ENCODE measurements around the gene PRPSAP1. TPM values are rescaled to one million over a fixed set of nuclear protein-coding genes. Genes with fewer than 3 reads are reported as not detected.

PRPSAP1 gene, protein sequence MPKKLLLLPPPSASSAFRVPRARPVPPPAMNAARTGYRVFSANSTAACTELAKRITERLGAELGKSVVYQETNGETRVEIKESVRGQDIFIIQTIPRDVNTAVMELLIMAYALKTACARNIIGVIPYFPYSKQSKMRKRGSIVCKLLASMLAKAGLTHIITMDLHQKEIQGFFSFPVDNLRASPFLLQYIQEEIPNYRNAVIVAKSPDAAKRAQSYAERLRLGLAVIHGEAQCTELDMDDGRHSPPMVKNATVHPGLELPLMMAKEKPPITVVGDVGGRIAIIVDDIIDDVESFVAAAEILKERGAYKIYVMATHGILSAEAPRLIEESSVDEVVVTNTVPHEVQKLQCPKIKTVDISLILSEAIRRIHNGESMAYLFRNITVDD
- total RNA-seq = 10 to 100 TPM; 58.7 to 63.0 TPM

- Mint-ChIP-seq H3K4me3 (peak within 1 kb of the TSS; percentile 83), H3K9me3 (no peaks in the 10 kb centered on the region), H3K4me1 (peaks cover 29% of the 10 kb centered on the region), H3K27me3 (no peaks in the 10 kb centered on the region), H3K27ac (peak within 1 kb of the TSS; percentile 98), H3K36me3 (ENCODE audit: low read depth) (peaks cover 7% of the 10 kb centered on the region)
- DNase-seq = peak; percentile 85
- POLR2A ChIA-PET = interaction anchor here (0.5 to 1.0 kb wide), 2 partner anchors 31 to 319 kb away, joined by 3 to 4 read pairs; no protein-coding TSS in a partner anchor
- CTCF ChIA-PET = interaction anchor here (0.5 to 3.9 kb wide), 16 partner anchors 9 to 558 kb away, joined by 3 to 26 read pairs (median 4); partner anchors contain the start of gene SPHK1
Observed at GRCh38 chr17:76353599-76354316, at the start of gene PRPSAP1. Gene PRPSAP1 (minus strand): TSS chr17:76353916. CDS start chr17:76353703, 213 bp downstream.

DNA sequence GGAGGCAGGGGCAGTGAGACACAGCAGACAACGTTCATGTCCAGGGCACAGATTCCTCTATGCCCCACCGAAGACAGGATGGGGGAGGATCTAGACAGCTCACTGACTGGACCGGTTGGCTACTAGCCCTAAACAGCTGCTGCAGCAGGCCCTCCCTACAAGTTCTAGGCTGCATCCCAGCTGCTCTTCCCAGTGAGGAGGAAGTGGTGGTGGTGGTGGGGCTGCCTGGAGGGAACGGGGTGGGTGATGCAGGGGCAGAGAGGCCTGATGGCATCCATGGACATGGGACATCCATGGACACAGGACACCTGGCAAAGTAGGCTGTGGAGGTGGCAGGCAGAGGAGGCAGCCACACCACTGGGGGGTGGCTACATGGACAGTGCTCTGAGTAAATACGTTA, 49.0 kb upstream of the PRPSAP1 start:
- no peaks in the 10 kb centered on the region for H3K27me3 Mint-ChIP-seq
- H3K36me3 Mint-ChIP-seq (ENCODE audit: low read depth) = peaks cover 25% of the 10 kb centered on the region
- no peak overlapping the region for H3K4me3 Mint-ChIP-seq
- ChIA-PET CTCF (interaction anchor here (0.8 to 1.0 kb wide), 2 partner anchors 10 to 11 kb away, joined by 3 to 4 read pairs; no protein-coding TSS in a partner anchor), POLR2A (no interaction called here)
- no peak for DNase-seq
- H3K27ac Mint-ChIP-seq = no peak overlapping the region
- no peaks in the 10 kb centered on the region for H3K9me3 Mint-ChIP-seq
- H3K4me1 Mint-ChIP-seq = no peaks in the 10 kb centered on the region

- no peak overlapping the region for H3K4me3 Mint-ChIP-seq
- ChIA-PET CTCF (interaction anchor here (0.7 to 5.8 kb wide), 11 partner anchors 8 to 388 kb away, joined by 3 to 59 read pairs (median 6); partner anchors contain the start of genes AANAT and SPHK1), POLR2A (no interaction called here)
- no peak for DNase-seq
- H3K9me3 Mint-ChIP-seq = no peaks in the 10 kb centered on the region
- no peaks in the 10 kb centered on the region for H3K4me1 Mint-ChIP-seq
- peaks cover 29% of the 10 kb centered on the region for H3K36me3 Mint-ChIP-seq (ENCODE audit: low read depth)
- no peak overlapping the region for H3K27ac Mint-ChIP-seq
- H3K27me3 Mint-ChIP-seq = no peaks in the 10 kb centered on the region
Observed at GRCh38 chr17:76399175-76400172, 45.8 kb upstream of the PRPSAP1 start.

DNA sequence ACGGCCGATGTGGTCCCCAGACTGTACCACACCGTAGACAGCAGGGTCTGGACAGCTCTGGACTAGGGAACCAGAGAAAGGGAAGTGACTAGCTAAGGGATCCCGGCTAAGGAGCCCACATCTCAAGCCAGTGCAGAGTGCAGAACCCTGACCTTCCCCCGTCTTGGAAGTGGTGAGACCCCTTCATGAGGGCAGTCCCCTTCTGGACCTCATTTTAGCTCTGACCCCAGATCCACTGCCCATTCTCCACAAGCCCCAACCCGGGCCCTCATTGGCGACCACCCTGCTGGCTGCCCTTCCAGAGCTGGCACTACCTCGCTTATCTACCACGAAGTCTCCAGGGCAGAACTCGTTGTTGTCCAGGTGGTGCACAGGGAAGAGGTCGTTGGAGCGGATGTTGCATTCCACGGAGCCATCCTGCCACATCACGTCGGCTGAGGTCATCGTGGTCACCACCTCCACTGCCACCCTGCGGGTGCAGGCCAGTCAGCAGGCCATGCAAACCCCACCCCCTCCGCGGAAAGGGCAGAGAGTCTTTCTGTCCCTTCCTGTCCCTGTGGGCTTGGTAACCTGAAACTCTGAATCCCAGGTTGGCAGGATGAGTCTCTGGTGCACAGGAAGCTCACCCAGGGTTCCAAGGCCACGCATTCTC, 44.9 kb upstream of the PRPSAP1 start:
- CTCF ChIA-PET = interaction anchor here (0.5 to 5.8 kb wide), 35 partner anchors 9 to 414 kb away, joined by 3 to 59 read pairs (median 5); partner anchors contain the start of genes AANAT, EVPL, PRPSAP1 and RHBDF2
- POLR2A ChIA-PET = interaction anchor here (1.0 kb wide), 1 partner anchor 12 kb away, joined by 4 read pairs; no protein-coding TSS in a partner anchor
- no peaks in the 10 kb centered on the region for H3K4me1 Mint-ChIP-seq
- H3K9me3 Mint-ChIP-seq = no peaks in the 10 kb centered on the region
- H3K36me3 Mint-ChIP-seq (ENCODE audit: low read depth) = peaks cover 29% of the 10 kb centered on the region
- no peak for DNase-seq
- H3K27me3 Mint-ChIP-seq = no peaks in the 10 kb centered on the region
- H3K27ac Mint-ChIP-seq = no peak overlapping the region
- H3K4me3 Mint-ChIP-seq = no peak overlapping the region

DNA sequence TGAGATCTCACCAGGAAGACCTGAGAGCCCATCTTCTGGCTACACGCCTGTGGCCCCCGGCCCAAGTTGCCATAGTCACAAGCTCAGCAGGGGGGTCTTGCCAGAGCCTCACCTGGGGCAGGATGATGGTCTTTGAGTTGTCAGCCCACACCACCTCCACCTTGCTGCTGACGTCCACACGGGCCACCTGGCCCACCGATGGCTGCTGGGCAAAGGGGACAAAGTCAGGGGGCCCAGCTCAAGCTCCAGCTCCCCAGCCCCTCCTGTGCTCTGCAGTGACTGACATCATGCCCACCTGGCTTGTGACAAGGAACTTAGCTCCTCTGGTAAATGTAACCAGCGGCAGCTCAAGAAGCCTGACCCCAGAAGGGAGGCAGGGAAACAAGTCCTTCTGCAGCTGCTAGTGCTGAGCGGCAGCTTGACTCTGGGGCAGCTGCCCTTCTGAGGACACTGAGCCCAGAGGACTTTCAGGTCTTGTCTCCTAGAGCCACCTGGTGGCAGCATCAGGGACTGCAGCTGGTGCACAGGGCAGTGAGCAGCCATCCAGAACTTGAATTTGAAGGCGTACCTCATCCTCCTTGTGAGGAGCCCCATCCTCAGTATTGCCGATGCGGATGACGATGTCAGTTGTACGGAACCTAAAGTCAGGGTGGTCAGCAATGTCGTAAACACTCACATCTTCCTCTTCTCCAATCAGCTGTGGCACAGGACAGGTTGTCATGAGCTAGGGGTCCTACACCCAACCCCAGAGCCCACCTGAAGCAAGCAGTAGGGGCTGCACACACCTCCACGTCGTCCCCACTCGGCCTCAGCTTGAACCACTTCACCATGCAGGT, 44.2 kb upstream of the PRPSAP1 start:
- Mint-ChIP-seq H3K27me3 (no peaks in the 10 kb centered on the region), H3K36me3 (ENCODE audit: low read depth) (peaks cover 30% of the 10 kb centered on the region), H3K9me3 (no peaks in the 10 kb centered on the region), H3K4me3 (no peak overlapping the region), H3K27ac (no peak overlapping the region), H3K4me1 (no peaks in the 10 kb centered on the region)
- POLR2A ChIA-PET = interaction anchor here (1.0 kb wide), 1 partner anchor 13 kb away, joined by 4 read pairs; no protein-coding TSS in a partner anchor
- peak; percentile 91 for DNase-seq
- CTCF ChIA-PET = interaction anchor here (0.5 to 5.8 kb wide), 43 partner anchors 9 to 502 kb away, joined by 3 to 59 read pairs (median 4); partner anchors contain the start of genes AANAT, EVPL, PRPSAP1 and RHBDF2

DNA sequence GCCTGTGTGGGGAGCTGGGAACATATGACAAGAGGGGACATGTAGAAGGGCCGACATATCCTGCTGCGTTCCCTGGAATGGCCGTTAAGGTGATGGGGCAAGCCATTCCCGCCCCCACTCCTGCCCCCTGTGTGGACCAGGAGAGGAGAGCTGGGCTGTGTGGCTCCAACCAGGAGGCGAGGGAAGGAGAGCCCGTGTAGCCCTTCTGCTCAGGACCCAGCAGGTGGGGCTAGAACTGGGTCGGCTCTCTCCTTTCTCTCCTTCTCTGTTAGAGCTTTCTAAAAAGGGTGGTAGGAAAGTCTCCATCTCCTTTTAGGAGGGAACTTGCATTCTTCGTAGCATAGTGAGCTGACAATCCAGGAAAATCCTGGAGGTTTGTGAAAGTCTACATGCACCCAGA, 43.5 kb upstream of the PRPSAP1 start:
- ChIA-PET POLR2A (no interaction called here), CTCF (interaction anchor here (0.6 to 5.8 kb wide), 24 partner anchors 8 to 501 kb away, joined by 3 to 59 read pairs (median 6); partner anchors contain the start of genes PRPSAP1, SPHK1 and UBE2O)
- H3K4me1 Mint-ChIP-seq = no peaks in the 10 kb centered on the region
- no peak overlapping the region for H3K27ac Mint-ChIP-seq
- no peak for DNase-seq
- H3K9me3 Mint-ChIP-seq = no peaks in the 10 kb centered on the region
- H3K4me3 Mint-ChIP-seq = no peak overlapping the region
- H3K27me3 Mint-ChIP-seq = no peaks in the 10 kb centered on the region
- H3K36me3 Mint-ChIP-seq (ENCODE audit: low read depth) = peaks cover 25% of the 10 kb centered on the region

DNA sequence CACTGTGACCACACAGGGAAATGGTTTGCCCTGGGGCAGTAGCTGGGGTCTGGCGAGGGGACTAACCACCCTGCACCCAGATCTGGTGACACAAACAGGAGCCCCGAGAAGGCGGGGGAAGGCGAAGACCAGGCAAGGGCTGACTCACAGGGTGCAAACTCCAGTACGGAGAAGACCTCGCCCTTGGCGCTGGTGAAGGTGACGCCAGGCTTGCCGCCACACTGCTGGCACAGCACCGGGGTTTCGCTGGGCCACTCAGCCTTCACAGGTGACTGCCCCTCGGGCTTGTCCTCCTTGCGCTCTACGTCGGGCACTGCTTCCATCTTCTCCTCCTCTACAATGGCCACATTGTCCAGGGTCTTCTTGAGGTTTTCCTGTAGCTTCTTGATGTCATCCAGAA, 42.3 kb upstream of the PRPSAP1 start:
- peak overlapping the region; percentile 46 for H3K27ac Mint-ChIP-seq
- peaks cover 22% of the 10 kb centered on the region for H3K36me3 Mint-ChIP-seq (ENCODE audit: low read depth)
- ChIA-PET CTCF (interaction anchor here (1.3 to 5.8 kb wide), 5 partner anchors 11 to 93 kb away, joined by 3 to 59 read pairs (median 18); partner anchors contain the start of genes PRPSAP1 and SPHK1), POLR2A (no interaction called here)
- H3K4me1 Mint-ChIP-seq = no peaks in the 10 kb centered on the region
- no peaks in the 10 kb centered on the region for H3K9me3 Mint-ChIP-seq
- no peak for DNase-seq
- no peaks in the 10 kb centered on the region for H3K27me3 Mint-ChIP-seq
- no peak overlapping the region for H3K4me3 Mint-ChIP-seq

- H3K4me3 Mint-ChIP-seq = no peak overlapping the region
- ChIA-PET CTCF (interaction anchor here (0.6 kb wide), 1 partner anchor 49 kb away, joined by 3 read pairs; no protein-coding TSS in a partner anchor), POLR2A (no interaction called here)
- H3K27ac Mint-ChIP-seq = no peak overlapping the region
- H3K36me3 Mint-ChIP-seq (ENCODE audit: low read depth) = peaks cover 14% of the 10 kb centered on the region
- no peak for DNase-seq
- H3K9me3 Mint-ChIP-seq = no peaks in the 10 kb centered on the region
- no peaks in the 10 kb centered on the region for H3K4me1 Mint-ChIP-seq
- H3K27me3 Mint-ChIP-seq = no peaks in the 10 kb centered on the region
Observed at GRCh38 chr17:76394166-76394565, 40.5 kb upstream of the PRPSAP1 start.

DNA sequence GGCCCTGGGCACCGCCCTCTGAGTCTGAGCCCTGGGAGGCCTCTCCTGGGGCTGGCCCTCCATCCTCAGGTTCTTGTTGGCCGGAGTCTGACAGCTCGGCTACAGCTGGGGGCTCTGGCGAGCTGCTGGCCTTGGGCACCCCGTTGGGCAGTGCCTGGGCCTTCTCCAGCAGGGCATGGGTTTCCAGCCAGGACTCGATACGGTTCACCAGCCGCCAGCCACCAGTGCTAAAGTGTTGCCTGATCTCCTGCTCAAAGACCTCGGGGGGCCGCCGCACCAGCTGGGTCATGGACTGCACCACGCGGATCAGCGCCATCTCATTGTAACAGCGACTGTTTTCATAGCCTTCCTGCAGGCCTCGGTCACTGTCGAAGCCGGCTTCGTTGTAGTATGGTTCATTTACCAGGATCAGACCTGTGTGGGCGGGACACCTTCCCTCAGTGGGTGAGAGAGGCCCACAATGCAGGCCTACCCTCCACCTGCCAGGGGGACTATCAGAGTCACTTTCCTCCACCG, 37.5 kb upstream of the PRPSAP1 start:
- H3K4me1 Mint-ChIP-seq = peaks cover 6% of the 10 kb centered on the region
- H3K4me3 Mint-ChIP-seq = no peak overlapping the region
- no peak for DNase-seq
- POLR2A ChIA-PET = no interaction called here
- peaks cover 5% of the 10 kb centered on the region for H3K36me3 Mint-ChIP-seq (ENCODE audit: low read depth)
- no peaks in the 10 kb centered on the region for H3K9me3 Mint-ChIP-seq
- CTCF ChIA-PET = interaction anchor here (0.6 to 4.4 kb wide), 2 partner anchors 7 to 94 kb away, joined by 5 to 23 read pairs; no protein-coding TSS in a partner anchor
- no peaks in the 10 kb centered on the region for H3K27me3 Mint-ChIP-seq
- no peak overlapping the region for H3K27ac Mint-ChIP-seq

DNA sequence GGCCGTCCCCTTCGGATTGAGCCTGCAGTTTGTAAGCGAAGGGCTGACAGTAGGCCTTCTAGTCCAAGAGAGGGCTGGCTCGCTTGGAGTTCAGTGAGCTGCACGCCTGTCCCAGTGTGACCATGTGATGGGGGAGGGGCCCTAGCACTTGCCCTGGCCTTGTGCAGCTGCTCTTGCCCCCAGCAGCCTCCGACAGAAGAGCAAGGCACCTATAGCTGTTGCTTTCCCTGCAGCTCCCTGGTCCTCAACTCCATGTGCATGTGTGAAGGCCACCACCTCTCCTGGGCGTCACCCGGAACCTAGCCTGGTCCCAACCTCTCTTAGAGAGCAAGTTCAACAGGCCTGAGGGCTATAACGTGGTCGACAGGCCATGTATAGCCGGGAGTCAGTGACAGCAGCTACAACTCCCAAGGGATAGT, 36.3 kb upstream of the PRPSAP1 start:
- Mint-ChIP-seq H3K9me3 (no peaks in the 10 kb centered on the region), H3K27me3 (no peaks in the 10 kb centered on the region), H3K4me3 (no peak overlapping the region), H3K4me1 (peaks cover 12% of the 10 kb centered on the region), H3K36me3 (ENCODE audit: low read depth) (peaks cover 4% of the 10 kb centered on the region), H3K27ac (no peak overlapping the region)
- POLR2A ChIA-PET = no interaction called here
- CTCF ChIA-PET = interaction anchor here (0.9 to 4.4 kb wide), 4 partner anchors 8 to 33 kb away, joined by 3 to 23 read pairs (median 6); no protein-coding TSS in a partner anchor
- no peak for DNase-seq

All from activated CD4-positive, alpha-beta T cell treated with anti-CD3 and anti-CD28 coated beads, Interleukin-2, amount 10 ng/mL, durations not matched to agents 7 days and 5 days (primary cell).